ENCODE data around the gene UBR1.
"Not testable (repeated sequence)": the region's sequence is repeated elsewhere in the genome, so short reads cannot be mapped to it uniquely, and the experiment has no call there.

The UBR1 gene

DNA sequence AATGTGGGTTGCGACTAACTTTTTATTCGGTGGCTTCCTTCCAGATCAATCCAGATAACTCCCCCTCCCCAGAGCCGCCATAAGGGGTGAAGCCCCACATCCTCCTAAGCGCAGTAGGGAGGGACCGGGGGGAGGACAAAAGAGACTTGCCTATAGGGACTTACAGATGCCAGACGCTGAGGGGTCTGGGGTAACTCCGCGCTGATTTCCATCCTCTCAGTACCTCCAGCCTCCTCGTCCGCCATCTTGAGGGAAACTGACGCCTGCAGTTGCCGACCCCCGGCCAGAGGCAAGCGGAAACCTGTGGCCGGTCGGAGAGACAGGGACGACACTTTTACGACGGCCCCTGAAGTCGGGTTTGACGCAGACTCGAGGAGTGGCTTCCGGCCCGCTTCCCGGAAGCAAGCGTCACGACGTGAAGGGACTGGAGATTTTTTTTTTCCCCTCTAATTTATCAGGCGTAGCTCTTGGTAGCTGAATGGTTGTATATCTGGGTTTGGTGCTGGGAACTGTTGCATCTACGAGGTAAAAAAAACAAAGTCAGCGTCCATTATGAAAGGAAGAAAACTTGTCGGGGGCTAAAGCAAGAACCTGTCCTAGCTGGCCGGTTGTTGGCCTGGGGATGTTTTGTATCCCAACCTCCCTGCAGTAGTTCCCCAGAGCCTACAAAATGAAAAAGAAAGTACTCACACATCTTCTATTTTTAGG lies at the start of gene UBR1:
UBR1 (minus strand) TSS at position 261 of the 708 bp plus-strand sequence; CDS start at position 245, 16 bp downstream.
- DNase-seq (ENCODE audit: low spot score): peak; percentile 77
- FAIRE-seq: peak; percentile 7

GRCh38 chr15:43153269-43153668 lies 47.4 kb upstream of the UBR1 start:
- FAIRE-seq: no peak
- no peak for DNase-seq (ENCODE audit: low spot score)

DNA sequence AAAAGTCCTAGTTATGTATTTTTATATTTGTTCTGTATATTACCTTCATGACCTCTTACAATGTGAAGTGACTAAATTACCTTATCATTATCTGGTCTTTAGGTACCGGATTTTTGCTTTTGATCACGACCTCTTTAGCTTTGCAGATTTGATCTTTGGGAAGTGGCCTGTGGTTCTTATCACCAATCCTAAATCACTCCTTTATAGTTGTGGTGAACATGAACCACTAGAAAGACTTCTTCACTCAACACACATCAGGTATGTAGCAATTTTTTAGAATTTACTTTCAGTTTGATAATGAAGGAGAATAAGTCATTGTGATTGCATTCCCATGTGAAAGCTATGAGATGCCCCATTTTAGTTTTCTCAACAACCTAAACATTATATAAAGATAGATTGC lies 45.9 kb upstream of the UBR1 start:
- no peak for FAIRE-seq

GRCh38 chr15:43150191-43150929 lies 44.5 kb upstream of the UBR1 start:
- peak; percentile 51 for FAIRE-seq
- DNase-seq (ENCODE audit: low spot score): peak; percentile 87

More for the DNA sequence above, 45.9 kb upstream of the UBR1 start:
- no peak for DNase-seq (ENCODE audit: low spot score)

DNA sequence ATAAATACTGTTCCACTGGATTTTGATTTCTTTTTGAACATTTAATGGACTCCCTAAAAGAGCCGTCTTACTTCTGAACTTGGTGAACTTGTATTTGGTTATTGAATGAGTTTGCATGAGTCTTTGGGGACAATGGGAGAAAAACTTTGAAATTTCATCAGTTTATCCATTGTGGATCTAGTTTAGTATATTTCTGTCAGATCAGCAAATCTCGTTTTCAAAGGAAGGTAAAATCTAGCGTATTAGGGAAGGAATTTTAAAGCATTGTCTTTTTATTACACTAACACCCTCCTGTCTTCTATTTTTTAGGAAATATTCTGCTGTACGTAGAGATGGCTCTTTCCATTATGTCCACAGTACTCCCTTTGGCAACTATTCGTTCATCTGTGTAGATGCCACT lies 40.3 kb upstream of the UBR1 start:
- no peak for DNase-seq (ENCODE audit: low spot score)
- FAIRE-seq: no peak

- DNase-seq (ENCODE audit: low spot score) (no peak), FAIRE-seq (no peak)
Observed at GRCh38 chr15:43144512-43144911, 38.7 kb upstream of the UBR1 start.

DNA sequence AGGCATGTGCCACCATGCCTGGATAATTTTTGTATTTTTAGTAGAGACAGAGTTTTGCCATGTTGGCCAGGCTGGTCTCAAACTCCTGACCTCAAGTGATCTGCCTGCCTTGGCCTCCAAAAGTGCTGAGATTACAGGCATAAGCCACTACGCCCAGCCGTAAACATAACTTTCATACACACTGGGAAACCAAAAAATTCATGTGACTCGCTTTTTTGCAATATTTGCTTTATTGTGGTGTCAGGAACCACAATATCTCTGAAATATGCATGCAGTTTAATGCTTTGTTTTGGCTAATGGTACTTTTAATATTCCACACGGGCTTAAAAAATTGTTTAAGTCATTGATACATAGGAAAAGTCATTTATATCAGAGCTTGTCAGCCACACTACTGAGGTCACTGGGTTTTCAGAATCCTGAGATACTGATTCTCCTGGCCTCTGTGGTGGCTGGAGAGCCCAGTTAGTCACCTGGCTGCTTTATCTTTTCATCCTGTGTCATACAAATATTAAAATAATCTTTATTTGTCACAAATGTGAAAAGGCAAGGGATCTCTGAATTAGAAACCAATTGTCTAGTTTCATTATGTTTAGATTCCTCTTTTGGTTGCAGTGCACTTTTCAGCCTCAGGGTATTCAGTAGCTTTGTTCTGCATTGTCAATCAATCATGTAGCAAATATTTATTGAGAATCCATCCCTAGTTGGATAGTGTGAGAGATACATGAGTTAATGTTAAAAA lies 37.5 kb upstream of the UBR1 start:
- FAIRE-seq: no peak
- no peak for DNase-seq (ENCODE audit: low spot score)

DNA sequence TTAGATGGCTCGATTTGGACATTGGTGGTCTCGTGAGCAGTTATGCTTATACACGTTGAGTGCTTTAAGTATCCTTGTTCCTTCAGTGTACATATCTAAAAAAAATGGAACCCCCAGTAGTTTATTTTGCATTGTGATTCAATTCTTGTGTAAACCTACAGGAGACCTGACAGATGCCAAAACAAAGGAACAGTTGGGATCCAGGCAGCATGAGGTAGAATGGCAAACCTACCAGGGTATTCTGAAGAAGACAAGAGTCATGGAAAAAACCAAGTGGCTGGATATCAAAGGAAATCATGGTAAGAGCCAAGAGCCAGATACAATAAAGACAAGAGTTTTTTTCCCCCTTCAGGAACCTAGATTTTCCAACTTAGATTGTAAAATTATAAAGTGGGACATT lies 29.5 kb upstream of the UBR1 start:
- FAIRE-seq (no peak), DNase-seq (ENCODE audit: low spot score) (no peak)

DNA sequence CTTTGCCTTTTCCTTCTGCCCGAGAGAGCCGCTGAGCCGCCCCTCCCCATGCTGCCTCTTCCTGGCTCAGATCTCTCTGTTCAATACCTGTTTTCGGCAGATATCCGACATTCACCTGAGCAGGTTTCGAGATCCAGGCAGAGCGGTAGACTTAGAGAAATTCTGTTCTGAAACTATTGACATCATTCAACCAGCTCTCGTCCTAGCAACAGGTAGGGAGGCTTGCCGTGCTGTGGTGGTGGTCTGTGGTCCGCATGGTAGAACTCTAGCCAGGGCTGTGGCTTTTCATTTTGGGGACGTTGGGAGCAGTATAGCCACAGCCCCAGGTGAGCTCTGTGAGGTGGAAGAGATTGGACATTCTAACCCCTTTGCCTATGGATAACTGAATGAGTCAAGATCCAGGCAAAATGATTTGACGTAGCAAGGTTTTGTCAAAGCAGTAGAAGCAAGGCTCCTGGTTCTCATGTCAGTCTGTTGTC lies 28.4 kb upstream of the UBR1 start:
- DNase-seq (ENCODE audit: low spot score) (no peak), FAIRE-seq (no peak)

GRCh38 chr15:43133430-43134156 lies 27.8 kb upstream of the UBR1 start, which contains the start of gene TMEM62:
TSS of gene TMEM62 (plus strand) at chr15:43133586. CDS start at chr15:43133803, 217 bp downstream.
- FAIRE-seq (no peak), DNase-seq (ENCODE audit: low spot score) (peak; percentile 63)

DNA sequence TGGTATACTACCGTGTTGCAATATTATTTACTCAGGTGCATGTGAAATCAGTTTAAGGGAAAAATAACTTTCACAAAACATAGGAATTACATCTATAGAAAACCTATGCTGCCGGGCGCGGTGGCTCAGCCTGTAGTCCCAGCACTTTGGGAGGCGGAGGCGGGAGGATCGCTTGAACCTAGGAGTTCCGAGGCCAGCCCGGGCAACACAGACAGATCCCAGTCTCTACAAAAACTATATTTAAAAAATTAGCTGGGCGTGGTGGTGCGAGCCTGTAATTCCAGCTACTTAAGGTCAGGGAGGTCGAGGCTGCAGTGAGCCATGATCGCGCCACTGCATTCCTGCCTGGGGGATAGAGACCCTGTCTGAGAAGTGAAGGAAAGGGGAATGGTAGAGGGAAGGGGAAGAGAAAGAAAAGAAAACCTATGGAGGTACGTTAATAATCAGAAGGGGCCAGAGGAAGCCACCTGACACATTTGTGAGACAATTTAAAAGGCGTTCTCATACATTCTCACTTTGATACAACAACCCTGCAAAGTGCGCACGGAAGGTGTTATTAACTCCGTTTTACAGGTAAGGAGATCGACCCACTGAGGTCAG lies 27.1 kb upstream of the UBR1 start:
- FAIRE-seq (no peak), DNase-seq (ENCODE audit: low spot score) (no peak)

- DNase-seq (ENCODE audit: low spot score): no peak
- FAIRE-seq: no peak
Observed at GRCh38 chr15:43128980-43129335, 23.1 kb upstream of the UBR1 start.

GRCh38 chr15:43128174-43128979 lies 22.5 kb upstream of the UBR1 start:
- not testable (repeated sequence) for DNase-seq (ENCODE audit: low spot score); FAIRE-seq

- DNase-seq (ENCODE audit: low spot score): no peak
- FAIRE-seq: no peak
Observed at GRCh38 chr15:43127752-43128151, 21.9 kb upstream of the UBR1 start.

DNA sequence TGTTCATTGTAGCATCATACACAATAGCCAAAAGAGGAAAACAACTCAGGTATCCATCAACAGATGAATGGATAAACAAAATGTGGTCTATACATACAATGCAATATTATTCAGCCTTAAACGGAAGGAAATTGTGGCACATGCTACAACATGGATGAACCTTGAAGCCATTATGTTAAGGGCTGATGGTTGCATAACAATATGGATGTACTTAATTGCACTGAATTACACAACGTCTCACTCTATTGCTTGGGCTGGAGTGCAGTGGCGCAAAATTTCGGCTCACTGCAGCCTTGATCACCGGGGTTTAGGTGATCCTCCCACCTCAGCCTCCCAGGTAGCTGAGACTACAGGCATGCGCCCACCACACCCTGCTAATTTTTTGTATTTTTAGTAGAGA lies 20.5 kb upstream of the UBR1 start:
- FAIRE-seq (no peak), DNase-seq (ENCODE audit: low spot score) (no peak)

DNA sequence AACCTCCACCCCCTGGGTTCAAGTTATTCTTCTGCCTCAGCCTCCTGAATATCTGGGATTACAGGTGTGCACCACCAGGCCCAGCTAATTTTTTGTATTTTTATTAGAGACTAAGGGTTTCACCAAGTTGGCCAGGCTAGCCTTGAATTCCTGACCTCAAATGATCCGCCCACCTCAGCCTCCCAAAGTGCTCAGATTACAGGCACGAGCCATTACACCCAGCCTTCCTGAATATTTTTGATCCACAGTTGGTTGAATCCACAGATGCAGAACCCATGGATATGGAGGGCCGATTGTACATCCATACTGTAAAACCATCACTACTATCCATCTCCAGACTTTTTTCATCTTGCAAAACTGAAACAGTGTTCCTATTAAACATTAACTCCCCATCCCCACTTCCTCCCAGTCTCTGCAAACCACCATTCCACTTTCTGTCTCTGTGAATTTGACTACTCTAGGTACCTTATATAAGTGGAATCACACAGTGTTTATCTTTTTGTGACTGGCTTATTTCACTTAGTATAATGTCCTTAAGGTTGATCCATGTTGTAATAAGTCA lies 19.3 kb upstream of the UBR1 start:
- FAIRE-seq: peak; percentile 68

GRCh38 chr15:43121863-43122262 lies 16.0 kb upstream of the UBR1 start:
- DNase-seq (ENCODE audit: low spot score) (no peak), FAIRE-seq (no peak)

More for the DNA sequence above, 19.3 kb upstream of the UBR1 start:
- no peak for DNase-seq (ENCODE audit: low spot score)

DNA sequence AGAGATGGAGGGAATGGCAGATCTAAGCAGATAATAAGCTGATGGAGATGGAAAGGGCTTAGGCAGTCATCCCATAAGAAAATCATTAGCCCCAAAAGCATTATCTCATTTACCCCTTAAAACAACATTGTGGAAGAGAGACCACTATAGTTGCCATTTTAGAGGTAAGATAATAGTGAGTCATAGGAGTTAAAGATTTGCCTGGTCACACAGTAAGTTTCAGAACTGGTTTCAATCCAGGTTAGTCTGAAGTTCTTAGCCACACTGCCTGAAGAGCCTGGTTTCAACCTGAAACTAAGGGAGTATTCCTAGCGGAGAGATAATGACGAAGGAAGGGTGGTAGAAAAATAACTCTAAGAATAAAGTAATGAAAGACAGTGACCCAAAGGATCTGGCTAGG lies 13.0 kb upstream of the UBR1 start:
- DNase-seq (ENCODE audit: low spot score) (peak; percentile 52), FAIRE-seq (peak; percentile 79)

DNA sequence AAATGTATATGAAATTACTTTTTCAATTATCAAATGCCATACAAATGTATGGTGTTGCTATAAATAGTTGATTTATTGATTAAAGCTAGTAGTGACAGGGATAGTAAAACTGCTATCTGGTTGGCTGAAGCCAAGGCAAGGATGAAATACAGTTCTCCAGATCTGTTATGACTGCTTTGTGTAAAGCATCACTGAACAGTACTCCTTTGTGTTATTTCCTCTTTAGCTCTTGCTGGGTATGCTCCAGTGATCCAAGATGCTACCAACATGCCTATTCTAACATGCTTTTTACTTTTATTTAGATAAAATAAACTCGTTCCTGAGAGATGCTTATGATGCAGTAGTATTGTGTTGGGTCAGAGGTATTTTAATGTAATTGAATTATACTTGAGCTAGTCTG lies 12.4 kb upstream of the UBR1 start:
- DNase-seq (ENCODE audit: low spot score): no peak
- FAIRE-seq: no peak

- FAIRE-seq: no peak
Observed at GRCh38 chr15:43111354-43111753, 5.5 kb upstream of the UBR1 start.

More at GRCh38 chr15:43111354-43111753, 5.5 kb upstream of the UBR1 start:
- no peak for DNase-seq (ENCODE audit: low spot score)

Measured in RCC 7860 (cell line).